Medulla oblongata (tissue), 1 donor: ENCODE results near the gene HMCN1.

Experiments
- DNase-seq: peaks from one replicate; pipeline ENCODE4 v3.0.0-alpha.2; 2015; ENCODE audit errors: extremely low spot score

The HMCN1 gene

GRCh38 chr1:185964946-185965345 is 230.8 kb downstream of the HMCN1 start:
- DNase-seq, result no peak

GRCh38 chr1:185965870-185966269 is 231.7 kb downstream of the HMCN1 start:
- no peak for DNase-seq

DNA sequence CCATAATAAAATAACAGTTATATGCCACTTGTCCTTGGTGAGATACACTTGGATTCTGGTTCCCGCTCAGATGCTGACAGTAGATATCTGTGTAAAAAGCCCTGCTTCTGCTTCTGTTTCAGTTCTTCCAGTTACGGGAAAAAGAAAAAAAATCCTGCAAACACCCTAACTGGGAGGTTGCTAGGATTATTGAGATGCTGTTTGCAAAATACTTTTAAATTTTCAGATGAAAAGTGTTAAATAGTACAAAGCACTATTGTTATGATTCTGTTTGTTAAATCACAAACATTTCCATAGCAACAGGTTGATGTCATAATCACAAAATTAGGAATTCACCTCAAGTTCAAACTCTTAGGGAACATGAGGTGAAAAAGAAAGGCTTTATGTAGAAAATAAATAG is 232.3 kb downstream of the HMCN1 start:
- DNase-seq, result no peak

DNA sequence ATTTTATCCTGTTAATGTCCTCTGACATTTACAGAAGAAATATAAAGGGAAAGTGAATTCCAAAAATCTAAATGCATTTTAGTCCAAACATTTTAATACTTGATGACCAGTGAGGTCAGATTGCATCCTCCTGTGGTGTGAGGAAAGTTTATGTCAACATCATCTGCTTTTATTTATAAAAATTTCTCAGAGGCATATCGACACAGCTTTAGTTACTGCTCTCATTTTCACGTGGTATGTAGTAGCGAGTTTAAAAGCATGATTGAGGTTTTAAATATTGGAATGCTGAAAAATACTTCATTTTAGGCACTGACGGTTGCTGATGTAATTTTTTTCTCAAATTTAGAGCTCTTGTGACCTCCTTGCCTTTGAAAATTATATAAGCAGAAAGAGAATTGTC is 234.8 kb downstream of the HMCN1 start:
- no peak for DNase-seq

DNA sequence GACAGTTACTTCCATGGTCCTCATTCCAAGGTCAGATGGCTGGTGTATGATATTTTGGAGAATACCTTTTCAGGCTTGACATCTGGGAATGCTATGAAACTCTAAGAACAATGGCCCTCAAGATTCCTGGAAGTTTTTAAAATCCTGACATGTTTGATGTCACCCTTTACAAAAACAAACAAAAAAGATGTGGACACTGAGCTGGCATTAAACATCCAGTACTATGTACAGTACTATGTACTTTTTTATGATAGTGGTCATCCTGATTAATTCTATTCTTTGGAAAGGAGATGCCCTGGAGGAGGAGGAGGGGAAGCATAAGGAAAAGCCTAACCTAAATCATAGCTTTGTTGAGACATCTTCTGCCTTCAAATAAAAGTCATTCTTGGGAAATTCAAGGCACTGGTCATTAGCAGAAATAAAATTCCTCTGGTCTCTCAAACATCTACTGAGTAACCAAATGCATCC is 235.4 kb downstream of the HMCN1 start:
- DNase-seq, result no peak

- no peak for DNase-seq
Observed at GRCh38 chr1:185971688-185972087, 237.5 kb downstream of the HMCN1 start.

DNA sequence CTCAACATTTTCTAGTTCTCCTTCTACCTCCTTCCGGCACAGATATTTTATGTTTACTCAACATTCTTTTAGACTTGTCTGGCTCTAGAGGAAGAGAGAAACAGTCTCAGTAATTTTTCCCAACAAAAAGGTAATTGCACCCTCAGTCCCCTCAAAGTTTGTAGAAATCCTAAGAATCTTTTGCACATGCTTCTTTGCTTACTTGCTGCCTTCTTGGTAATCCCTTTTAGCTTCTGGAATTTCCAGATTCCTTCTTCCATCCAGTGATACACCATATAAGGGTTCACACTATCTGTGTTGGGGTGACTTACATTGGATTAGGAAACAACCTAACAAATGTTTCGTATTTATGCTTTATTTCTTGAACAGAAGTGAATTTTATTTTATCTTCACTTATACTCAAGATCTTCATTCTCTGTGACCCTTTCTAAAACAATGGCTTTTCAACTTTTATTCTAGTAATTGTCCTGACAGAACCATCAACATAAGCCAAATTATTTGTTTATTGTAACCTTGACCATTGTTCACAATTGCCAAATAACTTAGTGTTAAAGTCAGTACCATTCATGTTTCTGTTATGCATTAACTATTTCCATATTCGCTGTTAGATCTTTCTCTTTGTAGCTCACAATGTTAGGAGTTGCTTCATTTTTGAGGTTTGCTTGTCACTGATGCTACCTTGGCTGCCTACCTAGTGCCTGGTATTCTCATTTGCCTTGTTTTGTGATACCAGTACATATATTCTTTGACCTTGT is 238.1 kb downstream of the HMCN1 start:
- DNase-seq, result no peak

DNA sequence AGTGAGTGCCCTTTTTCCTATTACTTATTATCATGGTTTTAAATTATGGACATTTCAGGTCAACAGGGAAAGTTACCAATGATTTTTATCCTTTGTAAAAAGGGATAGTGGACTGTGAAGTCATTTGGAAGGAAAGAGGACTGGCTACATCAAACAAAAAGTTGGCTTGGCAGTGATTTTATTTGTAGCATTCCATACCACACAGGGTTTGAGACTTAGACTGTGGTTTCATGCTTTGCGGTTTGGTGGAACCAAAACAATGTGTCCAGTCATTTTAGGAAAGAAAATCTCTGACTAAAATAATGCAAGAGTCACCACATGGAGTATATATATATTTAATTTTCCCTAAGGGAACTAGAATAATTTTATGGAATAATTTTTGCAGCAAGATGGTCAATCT is 239.5 kb downstream of the HMCN1 start:
- DNase-seq, result no peak

DNA sequence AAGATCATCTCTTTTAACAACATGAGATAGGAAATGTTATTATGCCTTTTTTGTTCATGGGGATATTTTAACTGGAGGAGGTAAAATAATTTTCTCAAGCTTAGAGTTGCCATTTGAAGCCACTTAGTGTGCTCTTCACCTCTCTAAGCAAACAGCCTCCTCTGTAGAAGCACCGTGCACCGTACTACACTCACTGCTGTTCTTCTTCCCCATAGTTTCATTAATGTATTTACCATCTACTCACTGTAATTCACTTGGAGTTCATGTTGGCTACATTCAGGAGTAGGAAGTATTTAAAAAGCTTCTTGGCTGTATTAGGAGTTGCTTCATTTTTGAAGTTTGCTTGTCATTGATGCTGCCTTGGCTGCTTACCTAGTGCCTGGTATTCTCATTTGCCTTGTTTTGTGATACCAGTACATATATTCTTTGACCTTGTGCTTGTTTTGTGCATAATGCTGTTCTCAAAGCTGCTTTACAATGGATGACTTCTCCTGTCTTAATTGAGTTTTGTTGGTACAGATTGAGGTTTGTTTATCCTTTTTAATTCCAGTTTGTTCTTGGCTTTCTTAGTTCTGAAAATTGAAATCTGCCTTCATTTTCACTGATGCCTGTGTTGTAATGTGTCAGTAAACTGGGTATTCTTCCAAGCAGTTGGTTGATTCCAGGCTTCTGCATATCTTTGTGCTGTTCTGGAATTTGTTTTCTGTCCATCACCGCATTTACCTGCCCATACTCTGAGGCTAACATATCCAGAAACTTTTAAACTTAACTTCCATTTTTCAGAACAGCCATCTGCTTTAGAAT is 240.4 kb downstream of the HMCN1 start:
- DNase-seq, result no peak

DNA sequence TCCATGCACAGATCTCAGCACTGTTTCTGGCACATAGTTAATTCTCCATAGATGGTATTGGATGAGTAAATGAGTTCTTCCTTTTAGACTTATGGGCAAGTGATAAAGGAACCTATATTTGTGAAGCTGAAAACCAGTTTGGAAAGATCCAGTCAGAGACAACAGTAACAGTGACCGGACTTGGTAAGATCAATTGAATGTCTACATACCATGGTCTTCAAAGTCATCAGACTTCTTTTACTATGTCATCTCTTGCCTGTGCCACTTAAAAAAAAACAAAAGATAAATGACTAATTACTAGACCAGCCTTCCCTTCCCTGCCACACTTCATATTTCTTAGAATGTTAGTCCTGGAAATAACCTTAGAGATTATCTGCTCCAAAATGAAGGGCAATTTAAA is 246.7 kb downstream of the HMCN1 start:
- no peak for DNase-seq

- no peak for DNase-seq
Observed at GRCh38 chr1:185984113-185984836, 250.1 kb downstream of the HMCN1 start.

DNA sequence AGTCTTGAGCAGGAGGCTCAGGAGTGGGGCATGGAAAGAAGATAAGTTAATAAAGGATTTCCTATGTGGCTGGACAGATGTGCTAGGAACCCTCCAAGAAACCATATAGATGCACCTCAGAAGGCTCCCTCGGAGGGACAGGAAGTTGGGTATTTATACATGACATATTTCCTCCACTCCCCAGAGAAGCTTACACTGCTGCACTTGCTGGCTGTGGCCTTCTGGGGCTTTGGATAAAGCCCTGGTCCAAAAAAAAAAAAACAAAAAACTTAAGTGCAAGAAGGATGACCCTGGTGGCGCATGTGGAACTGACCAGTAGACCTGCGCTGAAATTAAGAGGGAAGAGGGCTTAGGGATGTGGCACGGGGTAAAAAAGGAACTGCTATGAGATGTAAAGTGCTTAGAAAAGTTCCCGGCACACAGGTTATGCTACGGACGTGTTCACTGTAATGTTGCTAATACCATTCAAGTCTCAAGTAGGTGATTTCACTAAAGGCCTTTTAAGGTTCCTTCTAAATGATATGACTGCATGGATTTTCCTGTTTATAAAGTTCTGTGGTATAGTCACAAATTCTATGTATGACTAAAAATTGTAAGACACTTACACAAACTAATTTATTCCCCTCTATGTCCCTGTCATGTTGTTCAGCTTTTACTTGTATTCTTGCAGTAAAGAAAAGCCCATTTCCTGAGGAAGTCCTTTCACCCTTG is 253.6 kb downstream of the HMCN1 start:
- DNase-seq, result no peak

- DNase-seq, result no peak
Observed at GRCh38 chr1:185990565-185990964, 256.4 kb downstream of the HMCN1 start.

GRCh38 chr1:185991266-185991665 is 257.1 kb downstream of the HMCN1 start:
- no peak for DNase-seq

- no peak for DNase-seq
Observed at GRCh38 chr1:185996211-185996610, 262.0 kb downstream of the HMCN1 start.

GRCh38 chr1:185998391-185998790 is 264.2 kb downstream of the HMCN1 start:
- DNase-seq, result no peak

GRCh38 chr1:186002406-186002805 is 268.2 kb downstream of the HMCN1 start:
- DNase-seq, result no peak

- no peak for DNase-seq
Observed at GRCh38 chr1:186009039-186009737, 275.0 kb downstream of the HMCN1 start.

DNA sequence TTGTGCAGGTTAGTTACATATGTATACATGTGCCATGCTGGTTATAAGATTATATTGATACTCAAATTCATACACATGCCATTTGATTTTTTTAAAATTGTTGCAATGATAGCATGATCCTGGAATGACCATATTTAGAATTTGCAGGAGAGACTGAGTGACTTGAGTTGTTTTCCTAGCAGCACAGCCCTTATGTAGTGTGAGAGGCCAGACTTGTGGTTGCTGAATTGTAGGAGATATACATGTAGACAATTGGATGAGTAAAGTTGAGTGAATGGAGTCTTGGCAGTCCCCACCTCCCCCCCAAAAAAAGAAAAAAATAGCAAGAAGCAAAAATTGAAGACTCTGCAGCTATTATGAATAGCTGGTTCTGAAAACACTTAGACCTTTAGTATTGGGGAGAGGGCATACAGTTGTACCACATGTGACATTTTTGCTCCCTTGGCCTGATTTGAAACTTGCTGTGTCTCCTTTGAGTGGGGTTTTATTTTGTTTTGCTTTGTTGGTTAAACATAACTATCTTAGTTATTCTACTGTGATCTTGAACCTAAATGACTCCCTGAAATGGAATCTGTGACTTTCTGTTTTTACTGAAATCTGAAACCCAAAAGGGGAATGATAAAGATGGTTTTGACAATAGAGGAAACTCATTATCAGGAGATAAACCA is 280.3 kb downstream of the HMCN1 start:
- no peak for DNase-seq

GRCh38 chr1:186016856-186017255 is 282.7 kb downstream of the HMCN1 start:
- no peak for DNase-seq

DNA sequence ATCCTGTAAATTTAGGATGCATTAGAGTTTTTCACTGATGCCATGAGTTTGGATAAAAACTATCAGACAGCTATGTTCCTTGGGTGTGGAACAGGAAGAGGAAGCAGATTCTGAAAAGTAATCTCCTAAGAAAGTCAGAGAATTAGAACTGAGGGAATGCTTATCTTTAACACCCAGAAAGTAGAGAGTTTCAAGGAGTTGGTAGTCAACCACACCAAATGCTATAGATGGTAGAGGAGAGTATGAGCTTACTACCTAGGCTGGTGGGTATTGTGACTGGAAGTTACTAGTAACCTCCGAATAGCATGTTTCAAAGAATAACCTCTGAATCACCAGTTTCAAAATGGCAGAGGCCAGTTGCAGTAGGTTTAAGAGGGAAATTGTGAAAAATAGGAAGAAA is 288.0 kb downstream of the HMCN1 start:
- no peak for DNase-seq
